GM21390 (cell line): Measurements from ENCODE around the gene TSPAN1.

Source experiments
- ATAC-seq: cut with Tn5 transposase; IDR thresholded peaks from one replicate; pipeline ENCODE4 v1.9.1; 2021; ENCODE audit not compliant: unreplicated experiment

TSPAN1 gene, protein sequence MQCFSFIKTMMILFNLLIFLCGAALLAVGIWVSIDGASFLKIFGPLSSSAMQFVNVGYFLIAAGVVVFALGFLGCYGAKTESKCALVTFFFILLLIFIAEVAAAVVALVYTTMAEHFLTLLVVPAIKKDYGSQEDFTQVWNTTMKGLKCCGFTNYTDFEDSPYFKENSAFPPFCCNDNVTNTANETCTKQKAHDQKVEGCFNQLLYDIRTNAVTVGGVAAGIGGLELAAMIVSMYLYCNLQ

DNA sequence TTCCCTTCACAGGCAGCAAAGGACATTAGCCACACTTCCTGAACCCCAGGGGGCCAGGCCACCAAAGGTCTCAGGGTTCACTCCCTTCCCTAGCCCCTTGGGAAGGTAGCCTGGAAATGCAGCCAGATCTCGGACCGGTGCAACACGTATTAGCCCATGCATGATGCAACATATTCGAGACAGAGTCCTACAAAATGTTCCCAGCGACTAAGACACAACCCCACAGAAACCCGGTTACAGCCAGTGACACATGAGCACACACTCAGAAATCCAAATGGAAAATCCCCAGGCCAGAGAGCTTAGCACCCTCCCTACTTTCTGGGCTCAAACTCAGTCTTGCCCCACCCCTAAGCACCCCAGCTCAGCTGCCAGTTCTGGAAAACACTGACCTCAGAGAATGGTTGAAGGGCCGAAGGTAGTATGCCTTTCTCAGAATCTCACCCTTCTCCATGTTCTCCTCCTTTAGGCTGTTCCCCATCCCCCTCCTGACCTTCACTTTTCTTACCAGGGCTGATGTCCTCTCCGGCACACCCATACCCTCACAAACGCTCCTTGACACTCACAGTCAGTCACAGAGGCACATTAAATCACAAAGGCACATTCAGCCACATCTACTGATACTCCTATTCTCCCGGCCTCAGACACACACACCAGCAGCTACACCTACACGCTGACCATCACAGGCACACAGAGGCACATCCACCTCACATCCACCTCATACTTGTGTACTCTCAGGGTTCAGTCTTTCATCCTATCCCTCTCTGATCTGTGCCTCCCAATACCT lies at the start of gene TSPAN1:
Gene TSPAN1, plus strand, starts transcription at position 640 of the 784 bp plus-strand sequence. CDS start 6,021 bp downstream, outside the sequence.
- no peak for ATAC-seq

DNA sequence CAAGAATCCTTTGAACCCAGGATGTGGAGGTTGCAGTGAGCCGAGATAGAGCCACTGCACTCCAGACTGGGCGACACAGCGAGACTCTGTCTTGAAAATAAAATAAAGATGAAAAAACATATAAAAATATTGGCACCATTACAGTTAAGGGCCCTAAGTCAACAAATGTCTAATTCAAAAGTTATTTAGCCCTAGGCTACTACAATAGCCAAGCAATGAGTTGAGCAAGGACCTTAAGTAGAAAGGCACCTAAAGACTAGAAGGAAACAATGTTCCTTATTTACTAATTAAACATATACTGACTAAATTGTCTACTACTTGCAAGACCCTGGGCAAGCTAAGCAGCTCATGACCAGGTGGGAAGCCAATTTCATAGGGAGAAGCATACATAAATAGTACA lies 46.5 kb upstream of the TSPAN1 start:
- no peak for ATAC-seq

DNA sequence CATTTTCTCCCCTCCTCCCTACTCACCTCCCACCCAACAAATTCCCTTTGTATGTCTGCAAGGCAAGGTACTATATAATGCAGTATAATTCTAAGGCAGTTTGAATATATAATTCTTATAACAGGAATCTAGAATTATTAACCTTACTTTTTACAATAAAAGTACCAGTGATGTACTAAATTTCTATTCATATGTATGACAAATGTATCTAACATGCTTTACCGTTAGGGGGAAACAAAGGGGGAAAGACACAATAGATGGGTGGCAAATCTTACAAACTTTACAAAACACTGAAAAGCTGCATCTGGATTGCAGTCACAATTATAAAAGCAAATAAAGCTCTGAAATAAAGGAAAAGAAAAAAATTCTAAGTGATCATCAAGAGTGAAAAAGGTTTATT lies 44.8 kb upstream of the TSPAN1 start:
- ATAC-seq, result no peak

DNA sequence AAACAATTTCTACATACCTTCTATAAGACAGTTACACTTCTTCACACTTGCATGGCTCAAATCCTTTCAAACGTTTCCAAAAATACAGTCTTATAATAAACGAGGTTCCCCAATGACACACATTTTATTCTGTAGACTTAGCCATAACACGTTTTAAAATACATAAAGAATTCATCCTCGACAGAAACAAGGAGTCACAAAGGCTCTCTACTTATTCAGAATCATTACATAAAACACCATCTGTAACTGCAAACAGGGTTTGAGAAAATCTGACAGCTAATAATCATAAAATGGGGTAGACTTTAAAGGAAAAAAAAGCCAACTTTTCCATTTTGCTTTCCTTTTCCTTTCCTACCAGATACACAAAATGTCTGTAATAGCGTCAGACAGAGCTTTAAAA lies 44.3 kb upstream of the TSPAN1 start:
- ATAC-seq, result no peak

DNA sequence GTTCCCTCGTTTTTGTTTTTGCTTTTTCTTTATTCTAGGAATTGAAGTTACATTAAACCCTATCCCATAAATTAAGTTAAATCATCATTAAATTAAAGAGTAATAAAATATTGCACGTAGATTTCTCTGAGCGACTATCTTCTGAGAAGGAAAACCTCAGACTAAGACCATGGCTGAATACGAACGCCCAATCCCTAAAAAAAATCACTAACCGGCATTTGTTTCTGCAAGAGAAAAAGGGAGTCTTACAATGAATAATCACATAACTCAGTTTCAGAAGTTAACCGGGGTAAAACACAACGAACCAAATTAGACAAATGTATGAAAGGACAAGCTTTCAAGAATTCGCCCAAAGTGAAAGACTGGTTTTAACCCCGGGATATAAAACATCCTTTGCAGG lies 43.8 kb upstream of the TSPAN1 start:
- no peak for ATAC-seq

DNA sequence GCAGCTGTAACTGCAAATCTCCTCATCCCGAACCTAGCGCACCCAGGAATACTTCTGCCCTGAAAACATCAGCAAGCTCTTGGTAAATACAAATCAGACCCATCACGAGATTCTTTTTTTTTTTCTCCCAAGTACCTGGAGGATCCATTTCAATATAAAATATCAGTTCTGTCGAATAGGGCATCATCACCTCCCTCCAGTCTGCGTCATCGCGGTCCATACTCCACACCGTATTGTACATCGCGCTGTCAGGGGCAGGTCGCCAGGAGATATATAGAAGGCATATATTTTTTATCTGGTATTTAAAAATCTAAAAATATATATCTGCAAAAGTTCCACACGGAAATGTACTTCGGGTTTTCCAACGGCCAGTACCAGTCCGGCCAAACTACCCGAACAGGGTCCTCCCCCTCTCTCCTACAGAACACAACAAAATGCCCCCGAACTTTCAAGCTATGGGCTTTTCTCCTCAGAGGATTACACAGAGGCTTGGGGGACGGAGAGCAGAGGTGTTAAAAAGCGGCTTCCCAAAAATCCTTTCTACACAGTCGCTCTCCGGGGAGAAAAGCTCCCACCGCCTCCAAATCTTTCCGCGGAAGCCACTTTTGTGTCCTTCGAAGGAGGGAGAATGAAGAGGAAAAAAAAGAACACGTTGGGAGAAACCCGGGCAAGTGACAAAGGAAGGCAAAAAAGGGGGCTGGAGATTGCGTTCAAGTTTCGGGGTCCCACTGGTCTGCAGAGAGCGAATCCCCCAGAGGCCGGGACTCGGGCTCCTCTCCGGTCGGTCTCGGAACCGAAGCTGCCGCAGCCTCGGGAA lies 43.0 kb upstream of the TSPAN1 start:
- no peak for ATAC-seq

DNA sequence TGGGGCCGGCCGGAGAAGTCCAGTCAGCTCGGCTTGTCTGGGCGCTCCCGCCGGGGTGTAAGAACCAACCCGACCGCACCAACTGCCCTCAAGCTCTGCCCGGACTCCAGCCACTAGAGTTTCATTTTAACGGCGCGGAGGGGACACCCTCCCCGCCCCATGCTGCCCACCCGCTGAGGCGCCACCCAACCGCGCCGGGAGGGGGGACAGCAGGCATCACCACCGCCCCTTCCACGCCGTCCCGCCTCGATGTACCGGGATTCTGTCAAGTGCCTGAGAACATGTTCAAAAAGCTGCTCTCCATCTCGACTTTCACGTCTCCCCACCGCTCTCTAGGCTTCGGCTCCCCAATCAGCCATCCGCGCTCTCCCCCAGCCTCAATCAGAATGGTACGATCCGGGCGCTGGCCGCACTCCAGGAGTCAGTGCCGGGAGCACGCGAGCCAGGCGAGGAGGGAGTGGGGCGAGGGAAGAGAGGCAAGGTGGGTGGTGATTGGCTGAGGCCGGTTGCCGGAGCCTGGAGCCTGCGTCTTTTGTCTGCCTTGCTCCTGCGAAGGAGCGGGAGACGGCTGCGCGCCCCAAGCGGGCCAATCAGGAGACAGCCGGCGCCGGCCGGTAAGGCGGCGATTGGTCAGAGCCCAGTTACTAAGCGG lies 42.2 kb upstream of the TSPAN1 start, which contains the start of gene PIK3R3:
Gene PIK3R3, minus strand, starts transcription at position 101 of the 652 bp plus-strand sequence. CDS start 677 bp downstream, outside the sequence.
- peak; percentile 82 for ATAC-seq

DNA sequence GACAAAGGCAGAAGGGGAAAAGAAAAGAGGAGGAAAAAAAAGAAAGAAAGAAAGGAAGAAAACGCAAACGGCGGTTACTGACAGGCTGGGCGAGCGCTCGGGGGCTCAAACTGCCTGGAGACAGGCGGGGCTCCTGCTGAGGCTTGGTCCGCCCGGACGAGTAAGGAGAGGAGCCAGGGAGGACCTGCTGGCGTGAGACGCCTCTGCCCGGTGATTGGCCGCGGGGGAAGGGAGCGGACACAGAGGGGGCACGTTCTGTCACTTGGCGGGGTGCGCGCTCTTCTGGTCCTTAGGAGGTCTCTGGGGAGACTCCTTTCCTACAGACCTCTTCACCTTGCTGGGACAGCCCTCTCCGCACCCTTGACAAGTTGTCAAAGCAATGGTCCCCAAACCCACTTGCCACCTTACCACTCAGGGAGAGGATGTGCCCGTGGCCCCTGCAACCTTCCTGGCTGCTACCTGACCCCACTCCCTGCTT lies 41.7 kb upstream of the TSPAN1 start:
- ATAC-seq, result peak; percentile 50

DNA sequence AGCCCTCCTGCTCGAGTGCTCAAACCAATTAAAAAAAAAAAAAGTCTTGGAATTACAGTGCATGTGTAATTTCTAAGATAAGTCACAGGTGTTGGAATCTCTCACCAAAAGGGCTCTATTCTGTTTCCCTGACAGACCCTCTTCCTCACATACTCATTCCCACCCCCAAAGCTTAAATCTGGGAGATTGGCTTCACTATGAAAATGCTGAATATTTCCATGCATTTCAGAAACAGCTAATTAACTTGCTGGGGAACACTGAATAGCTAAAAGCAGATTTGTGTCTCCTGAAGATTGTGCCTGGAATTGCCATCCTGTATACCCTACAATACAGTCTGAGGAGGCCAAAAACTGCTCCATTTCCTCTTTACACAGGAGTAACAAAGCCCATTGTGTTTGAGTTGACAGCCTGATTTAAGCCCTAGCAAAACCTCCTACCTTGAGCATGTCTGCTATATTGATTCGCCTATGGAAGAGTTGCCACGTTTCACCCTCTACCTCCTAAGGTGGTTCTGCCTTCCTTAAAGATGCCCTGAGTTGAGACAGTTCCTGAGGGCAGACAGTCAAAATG lies 41.0 kb upstream of the TSPAN1 start:
- ATAC-seq, result no peak

DNA sequence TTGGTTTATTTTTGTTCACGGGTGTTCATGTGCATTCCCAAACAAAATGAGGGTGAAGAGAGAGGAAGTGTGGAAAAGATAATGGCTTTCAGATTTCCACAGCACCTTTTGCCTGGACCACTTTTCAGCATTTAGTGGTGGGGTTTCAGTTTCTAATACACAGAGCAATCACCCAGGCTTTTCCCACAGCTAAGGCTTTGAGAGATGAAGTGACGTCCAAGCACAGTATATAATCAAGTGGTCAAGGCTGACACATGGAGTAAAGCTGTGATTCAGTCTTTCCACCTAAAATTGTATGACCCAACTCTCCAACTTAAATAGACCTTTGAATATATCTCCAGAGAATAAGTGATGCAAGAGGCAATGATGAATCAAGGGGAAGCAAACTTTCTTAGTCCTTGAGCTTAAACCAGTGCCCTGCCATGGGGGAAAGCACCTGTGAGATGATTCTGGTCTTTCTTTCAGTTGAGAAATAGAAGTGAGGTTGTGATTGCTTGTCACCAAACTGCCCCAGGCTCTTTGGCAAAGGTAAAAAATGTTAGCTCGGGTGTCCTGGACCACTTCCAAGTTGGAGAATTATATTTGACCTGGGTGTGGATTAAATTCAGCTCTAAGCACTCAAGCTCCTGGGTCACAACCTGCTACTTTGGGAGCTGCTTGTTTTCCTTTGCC lies 40.1 kb upstream of the TSPAN1 start:
- no peak for ATAC-seq

DNA sequence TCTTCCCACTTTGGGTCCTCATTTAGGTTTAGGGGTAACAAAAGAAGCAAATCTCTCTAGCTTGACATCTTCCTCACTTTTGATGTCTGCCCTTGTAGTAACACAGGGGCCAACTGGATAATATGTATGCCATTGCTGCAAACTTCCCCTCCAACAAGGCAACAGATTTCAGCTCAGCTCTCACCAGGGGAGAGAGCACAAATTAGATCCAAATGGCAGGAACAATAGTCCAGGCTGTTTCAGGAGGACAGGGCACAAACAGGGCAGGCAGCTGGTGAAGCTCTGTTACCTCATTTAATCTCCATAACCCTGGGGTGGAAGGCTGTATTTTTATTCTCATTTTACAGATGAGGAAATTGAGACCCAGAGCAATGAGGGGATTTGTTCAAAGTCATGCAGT lies 38.2 kb upstream of the TSPAN1 start:
- no peak for ATAC-seq

DNA sequence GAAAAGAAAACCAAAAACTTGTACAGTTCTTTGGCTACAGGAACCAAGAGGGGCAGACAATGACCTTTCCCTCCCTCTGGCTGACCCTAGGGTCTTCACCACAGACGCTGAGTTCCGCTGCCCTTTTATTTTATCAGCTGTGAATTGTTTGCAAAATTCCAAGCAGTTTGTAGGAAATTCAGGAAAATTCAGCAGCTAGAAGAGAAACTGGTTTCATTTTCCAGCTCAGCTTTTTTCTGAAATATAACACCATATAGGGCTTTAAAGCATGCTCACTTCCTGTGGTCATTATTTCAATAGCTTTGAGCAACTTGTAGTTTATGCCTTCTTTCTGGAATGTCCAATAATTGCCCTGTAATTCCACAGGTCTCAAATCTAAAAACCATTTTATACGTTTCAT lies 37.0 kb upstream of the TSPAN1 start:
- no peak for ATAC-seq

DNA sequence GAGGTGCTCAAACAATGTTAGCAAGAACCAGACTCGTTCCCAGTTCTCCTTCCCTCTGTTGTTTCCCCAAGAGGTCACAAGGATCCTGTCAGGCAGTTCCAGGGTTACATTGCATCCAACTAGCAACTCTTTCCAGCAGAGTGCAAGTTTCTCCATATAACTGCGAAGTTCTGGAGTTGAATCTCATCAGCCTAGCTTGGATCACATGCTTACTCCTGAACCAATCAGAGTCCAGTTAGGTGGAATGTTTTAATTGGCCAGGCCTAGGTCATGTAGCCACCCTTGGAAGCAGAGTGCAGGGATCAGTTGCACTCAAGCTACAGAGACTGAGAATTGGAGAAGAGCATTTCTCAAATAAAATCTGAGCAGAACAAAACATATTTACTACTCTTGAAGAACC lies 26.6 kb upstream of the TSPAN1 start:
- no peak for ATAC-seq

DNA sequence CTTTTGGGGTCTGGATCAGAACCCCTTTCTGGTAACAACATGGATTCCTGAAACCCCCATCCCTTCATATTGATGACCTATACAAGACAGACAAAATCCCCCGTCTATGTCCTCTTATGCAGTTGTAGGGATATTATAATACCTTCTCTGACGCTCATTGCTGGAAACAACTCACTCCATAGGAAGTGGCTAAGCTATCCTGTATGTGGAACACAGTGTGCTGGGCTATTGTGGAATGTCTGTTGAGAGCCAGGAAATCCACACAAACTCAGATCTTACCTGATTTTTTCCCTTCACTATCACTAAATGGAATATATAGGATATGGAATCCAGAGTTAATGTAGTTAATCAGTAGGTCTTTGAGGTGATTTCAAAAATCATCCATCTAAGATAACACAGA lies 24.8 kb upstream of the TSPAN1 start:
- no peak for ATAC-seq

DNA sequence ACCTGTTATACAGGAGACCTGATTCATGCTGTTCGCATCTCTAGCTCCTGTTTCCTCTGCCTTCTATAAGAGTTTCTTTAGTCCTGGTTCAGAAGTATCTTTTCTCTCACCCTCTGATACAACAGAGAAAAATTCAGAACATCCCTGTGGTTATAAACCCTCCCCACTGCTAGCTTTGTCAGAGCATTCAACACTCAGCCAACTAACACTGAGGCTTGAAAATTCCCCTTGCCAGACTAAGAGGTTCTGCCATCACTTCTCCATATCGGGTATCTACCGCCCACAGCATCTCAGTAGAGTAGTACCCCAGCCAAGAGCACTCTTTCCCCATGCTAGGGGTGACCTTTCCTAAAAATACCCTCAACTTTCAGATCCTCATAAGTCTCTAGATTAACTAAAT lies 22.9 kb upstream of the TSPAN1 start:
- ATAC-seq, result no peak

DNA sequence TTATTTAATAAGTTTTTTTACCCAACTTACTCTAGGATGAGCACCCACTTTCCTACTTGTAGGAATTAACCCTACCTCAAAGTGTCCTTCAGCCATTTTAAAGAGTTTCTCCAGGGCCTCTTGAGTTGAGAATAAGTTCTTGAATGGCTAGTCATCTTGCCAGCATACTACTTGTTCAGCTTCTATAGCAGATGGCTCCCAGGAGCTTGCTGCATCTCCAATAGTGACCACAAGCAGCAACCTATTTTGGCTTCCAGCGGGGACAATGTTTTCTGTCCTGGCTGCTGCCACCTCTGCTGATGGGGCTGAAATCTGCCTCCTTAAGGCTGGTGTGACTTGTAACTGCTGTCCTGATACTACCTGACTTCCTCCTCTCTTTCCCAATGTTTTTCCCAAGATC lies 21.7 kb upstream of the TSPAN1 start:
- no peak for ATAC-seq

DNA sequence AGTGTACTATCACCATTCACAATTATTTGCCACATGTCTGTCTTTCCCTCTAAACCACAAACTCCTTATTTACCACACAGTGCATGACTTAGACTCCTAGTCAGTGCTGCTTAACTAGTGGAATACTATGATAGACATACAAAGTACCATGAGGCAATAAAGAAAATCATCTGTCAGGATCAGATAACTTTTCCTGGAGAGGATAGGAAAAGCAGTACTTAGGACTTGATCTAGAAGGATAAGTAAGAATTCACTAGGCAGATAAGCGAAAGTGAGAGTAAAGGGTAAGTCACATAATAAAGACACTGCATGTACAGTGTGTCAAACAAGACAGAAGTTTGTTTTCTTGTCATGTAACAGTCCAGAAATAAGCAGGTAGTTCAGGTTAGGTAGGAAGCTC lies 21.2 kb upstream of the TSPAN1 start:
- no peak for ATAC-seq

DNA sequence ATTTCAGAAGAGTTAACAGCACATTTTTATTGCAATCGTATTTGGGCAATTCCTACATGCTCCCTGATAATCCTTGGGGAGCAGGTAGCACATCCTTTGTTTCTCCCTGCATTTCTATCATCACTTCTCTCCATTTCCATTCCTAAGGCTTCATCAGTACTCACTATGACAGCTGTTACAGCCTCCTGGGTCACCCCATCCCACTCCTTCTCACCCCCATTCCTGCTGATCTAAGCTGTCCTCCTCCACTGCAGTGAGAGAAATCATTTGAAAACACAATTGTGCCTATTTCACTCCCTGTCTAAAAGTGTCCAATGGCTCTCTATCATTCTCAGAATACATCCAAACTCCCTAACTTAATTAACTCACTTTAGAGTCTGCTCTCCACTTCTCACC lies 17.0 kb upstream of the TSPAN1 start:
- no peak for ATAC-seq

DNA sequence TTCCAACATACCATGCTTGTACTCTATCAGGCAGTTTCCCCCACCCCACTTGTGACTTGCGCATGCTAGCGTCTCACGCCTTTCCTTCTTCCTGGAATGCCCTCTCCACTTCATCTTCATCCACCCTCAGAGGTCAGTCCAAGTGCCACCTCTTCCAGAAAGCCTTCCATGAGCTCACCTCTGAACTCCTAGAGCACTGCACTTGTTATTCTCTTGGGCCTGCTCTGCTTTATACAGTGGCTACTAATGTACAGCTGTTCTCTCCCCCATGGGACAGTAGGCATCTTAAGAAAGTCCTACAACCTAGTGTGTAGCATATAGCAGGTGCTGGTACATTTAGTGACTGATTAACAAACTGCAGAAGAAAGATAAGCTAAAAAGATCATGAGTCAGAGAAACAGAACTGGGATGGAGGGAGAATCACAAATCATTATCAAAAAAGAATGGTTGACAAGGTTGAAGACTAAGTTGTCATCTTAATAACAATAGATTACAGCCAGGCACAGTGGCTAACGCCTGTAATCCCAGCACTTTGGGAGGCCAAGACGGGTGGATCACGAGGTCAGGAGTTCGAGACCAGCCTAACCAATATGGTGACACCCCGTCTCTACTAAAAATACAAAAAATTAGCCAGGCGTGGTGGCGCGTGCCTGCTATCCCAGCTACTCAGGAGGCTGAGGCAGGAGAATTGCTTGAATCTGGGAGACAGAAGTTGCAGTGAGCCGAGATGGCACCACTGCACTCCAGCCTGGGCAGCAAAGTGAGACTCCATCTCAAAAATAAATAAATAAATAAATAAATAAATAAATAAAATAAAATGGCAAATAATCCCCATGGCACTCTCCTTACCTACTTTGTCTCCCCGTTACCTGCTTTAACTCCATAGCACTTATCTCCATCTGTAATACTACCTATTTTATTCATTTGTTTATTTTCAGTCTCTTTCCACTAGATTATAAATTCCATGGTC lies 16.3 kb upstream of the TSPAN1 start:
- peak; percentile 70 for ATAC-seq
